Tibial artery (tissue), 4 donors: ENCODE results near the gene TYSND1.

ENCODE experiments used
- DNase-seq, 2 donors: peaks; one replicate each; pipeline ENCODE4 v3.0.0-alpha.2; 2019
- H3K27ac ChIP-seq, 2 donors: fragments of 200-600 bp; sonication (generic) in 1 of 2; 1 replicate in 1 of 2; 2 replicates in 1 of 2; pipeline ENCODE4 v1.5.1; 2018 to 2019; ENCODE audit warnings: mild to moderate bottlenecking in 1 of 2
- H3K27me3 ChIP-seq, 2 donors: fragments of 200-600 bp; sonication (generic) in 1 of 2; one replicate each; pipeline versions ENCODE4 v1.5.1 to v1.6.0; 2016 to 2019
- H3K36me3 ChIP-seq, 3 donors: fragments of 200-600 bp; sonication (generic) in 2 of 3; one replicate each; pipeline ENCODE4 v1.5.1; 2016 to 2019; ENCODE audit warnings: mild to moderate bottlenecking in 2 of 3
- H3K4me1 ChIP-seq, 4 donors: fragments of 200-600 bp; sonication (generic) in 2 of 4; 1 replicate in 3 of 4; 2 replicates in 1 of 4; pipeline ENCODE4 v1.5.1; 2016 to 2019
- H3K4me3 ChIP-seq, 2 donors: fragments of 200-600 bp; sonication (generic) in 1 of 2; 1 replicate in 1 of 2; 2 replicates in 1 of 2; pipeline ENCODE4 v1.5.1; 2018 to 2019; ENCODE audit warnings: mild to moderate bottlenecking in 2 of 2
- H3K9me3 ChIP-seq, 3 donors: fragments of 200-600 bp; sonication (generic) in 1 of 3; one replicate each; pipeline ENCODE4 v1.5.1; 2016 to 2019
- intact Hi-C: fragments of 100-400 bp; cut with DNase I; formaldehyde crosslinking; loops from one replicate; pipeline ENCODE4 v1.15.0; 2023; ENCODE audit warnings: low total_unique reads
- TF ChIP-seq, protein P1 (sequence below), 2 experiments: fragments of 200-600 bp in 1 of 2; fragments of 450-650 bp in 1 of 2; IDR thresholded peaks; one replicate each; pipeline ENCODE4 v1.5.1; 2017 to 2019; ENCODE audit warnings: antibody characterized with exemption in 2 of 2, mild to moderate bottlenecking in 1 of 2, moderate library complexity in 1 of 2

TYSND1 gene

DNA sequence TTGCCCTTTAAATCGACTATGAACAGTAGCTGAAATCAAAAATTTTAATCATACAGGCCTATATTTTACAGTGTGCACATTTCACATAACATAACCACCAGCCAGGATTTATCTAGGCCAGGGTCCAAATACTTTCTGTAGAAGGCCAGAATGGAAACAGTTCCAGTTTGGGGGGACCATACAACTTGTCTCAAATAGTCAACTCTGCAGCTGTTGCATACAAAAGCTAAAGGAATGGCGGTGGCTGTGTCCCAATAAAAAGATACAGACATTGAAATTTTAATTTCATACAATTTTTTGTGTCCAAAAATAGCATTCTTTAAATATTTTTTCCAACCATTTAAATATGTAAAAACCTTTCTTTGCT lies 742 bp upstream of the TYSND1 start:
- no peaks in the 10 kb centered on the region for H3K9me3 ChIP-seq
- H3K27ac ChIP-seq, result peak overlapping the region; percentile 92
- TF ChIP-seq, protein P1, sequence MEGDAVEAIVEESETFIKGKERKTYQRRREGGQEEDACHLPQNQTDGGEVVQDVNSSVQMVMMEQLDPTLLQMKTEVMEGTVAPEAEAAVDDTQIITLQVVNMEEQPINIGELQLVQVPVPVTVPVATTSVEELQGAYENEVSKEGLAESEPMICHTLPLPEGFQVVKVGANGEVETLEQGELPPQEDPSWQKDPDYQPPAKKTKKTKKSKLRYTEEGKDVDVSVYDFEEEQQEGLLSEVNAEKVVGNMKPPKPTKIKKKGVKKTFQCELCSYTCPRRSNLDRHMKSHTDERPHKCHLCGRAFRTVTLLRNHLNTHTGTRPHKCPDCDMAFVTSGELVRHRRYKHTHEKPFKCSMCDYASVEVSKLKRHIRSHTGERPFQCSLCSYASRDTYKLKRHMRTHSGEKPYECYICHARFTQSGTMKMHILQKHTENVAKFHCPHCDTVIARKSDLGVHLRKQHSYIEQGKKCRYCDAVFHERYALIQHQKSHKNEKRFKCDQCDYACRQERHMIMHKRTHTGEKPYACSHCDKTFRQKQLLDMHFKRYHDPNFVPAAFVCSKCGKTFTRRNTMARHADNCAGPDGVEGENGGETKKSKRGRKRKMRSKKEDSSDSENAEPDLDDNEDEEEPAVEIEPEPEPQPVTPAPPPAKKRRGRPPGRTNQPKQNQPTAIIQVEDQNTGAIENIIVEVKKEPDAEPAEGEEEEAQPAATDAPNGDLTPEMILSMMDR (IDR thresholded peaks at IDR 0.05), result no peak
- peaks cover 11 to 38% (median 21%) of the 10 kb centered on the region in 3 donors for H3K36me3 ChIP-seq
- H3K27me3 ChIP-seq, result no peaks in the 10 kb centered on the region
- H3K4me3 ChIP-seq, result peak overlapping the region in 1 of 2 donors; percentile 81
- intact Hi-C loops, result no loop called here
- DNase-seq, result no peak
- peaks cover 0 to 33% (median 21%) of the 10 kb centered on the region in 4 donors for H3K4me1 ChIP-seq

DNA sequence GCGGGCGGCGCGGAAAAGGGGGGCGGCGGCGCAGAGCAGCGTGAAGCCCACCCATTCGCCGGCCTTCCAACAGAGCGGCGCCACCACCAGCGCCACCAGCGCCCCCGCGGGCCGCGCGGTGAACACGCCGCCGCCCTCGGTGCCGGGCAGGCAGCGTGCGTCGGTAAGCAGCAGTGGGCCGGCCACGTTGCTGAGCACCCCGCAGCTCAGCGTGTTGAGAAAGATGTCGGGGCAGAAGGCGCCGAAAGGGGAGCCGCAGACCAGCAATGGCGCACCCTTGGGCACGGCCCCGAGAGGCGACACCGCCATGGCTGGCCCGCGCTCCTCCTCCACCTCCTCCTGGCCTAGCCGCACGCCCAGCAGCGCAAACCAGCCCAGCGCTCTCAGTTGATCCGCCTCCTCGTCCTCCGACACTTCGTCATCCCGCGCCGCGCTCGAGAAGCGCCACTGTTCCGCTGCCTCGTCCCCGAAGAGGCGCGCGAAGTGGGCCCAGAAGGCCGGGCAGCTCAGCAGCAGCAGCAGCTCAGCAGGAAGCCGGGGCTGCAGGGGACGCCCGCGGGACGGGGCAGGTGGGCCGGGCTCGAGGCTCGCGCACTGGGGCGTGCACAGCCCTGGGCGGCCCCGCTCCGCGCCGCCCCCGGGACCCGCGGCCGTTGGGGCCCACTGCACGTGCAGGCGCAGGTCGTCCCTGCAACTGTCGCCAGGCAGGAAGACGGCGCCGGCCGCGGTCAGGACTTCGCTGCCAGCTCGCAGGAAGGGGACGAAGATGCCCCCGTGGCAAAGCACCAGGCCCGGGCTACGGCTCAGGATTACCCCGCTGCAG lies 623 bp downstream of the TYSND1 start:
- H3K36me3 ChIP-seq, result peaks cover 0 to 26% (median 11%) of the 10 kb centered on the region in 3 donors
- peak overlapping the region; percentile 75 to 81 for H3K4me3 ChIP-seq
- TF ChIP-seq, protein P1 (IDR thresholded peaks at IDR 0.05), result peak; percentile 55 to 64
- intact Hi-C loops, result no loop called here
- H3K9me3 ChIP-seq, result no peaks in the 10 kb centered on the region
- H3K4me1 ChIP-seq, result peaks cover 0 to 33% (median 21%) of the 10 kb centered on the region in 4 donors
- H3K27me3 ChIP-seq, result no peaks in the 10 kb centered on the region
- DNase-seq, result peak; percentile 55 to 82
- peak overlapping the region; percentile 92 for H3K27ac ChIP-seq

DNA sequence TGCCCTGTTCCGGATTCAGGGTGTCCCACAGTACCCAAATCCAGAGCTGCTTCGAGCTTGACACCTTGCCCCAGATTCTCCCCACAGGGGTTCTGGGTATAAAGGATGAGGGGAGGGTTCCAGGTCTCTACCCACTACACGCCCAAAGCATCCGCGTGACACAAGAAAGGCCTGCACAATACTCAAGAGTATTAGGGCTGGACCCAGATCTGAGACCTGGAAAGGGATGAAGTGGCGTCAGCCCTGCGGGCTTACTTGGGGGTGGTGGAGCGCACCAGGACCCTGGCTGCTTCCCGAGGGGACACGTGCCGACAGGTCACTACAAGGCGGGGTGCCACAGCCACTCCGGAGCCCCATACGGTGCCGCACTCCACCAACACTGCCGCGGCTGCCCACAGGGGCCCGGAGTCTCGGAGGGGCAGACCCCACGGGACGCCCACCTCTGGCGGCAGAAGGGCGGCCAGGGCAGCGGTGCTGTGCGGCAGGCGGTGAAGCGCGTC lies 1.3 kb downstream of the TYSND1 start:
- Histone ChIP-seq H3K36me3 (peaks cover 0 to 21% (median 11%) of the 10 kb centered on the region in 3 donors), H3K4me3 (peak overlapping the region; percentile 75 to 81), H3K27ac (peak overlapping the region; percentile 92), H3K4me1 (peaks cover 0 to 33% (median 21%) of the 10 kb centered on the region in 4 donors), H3K27me3 (no peaks in the 10 kb centered on the region), H3K9me3 (no peaks in the 10 kb centered on the region)
- no peak for DNase-seq
- intact Hi-C loops, result no loop called here
- TF ChIP-seq, protein P1 (IDR thresholded peaks at IDR 0.05), result no peak

DNA sequence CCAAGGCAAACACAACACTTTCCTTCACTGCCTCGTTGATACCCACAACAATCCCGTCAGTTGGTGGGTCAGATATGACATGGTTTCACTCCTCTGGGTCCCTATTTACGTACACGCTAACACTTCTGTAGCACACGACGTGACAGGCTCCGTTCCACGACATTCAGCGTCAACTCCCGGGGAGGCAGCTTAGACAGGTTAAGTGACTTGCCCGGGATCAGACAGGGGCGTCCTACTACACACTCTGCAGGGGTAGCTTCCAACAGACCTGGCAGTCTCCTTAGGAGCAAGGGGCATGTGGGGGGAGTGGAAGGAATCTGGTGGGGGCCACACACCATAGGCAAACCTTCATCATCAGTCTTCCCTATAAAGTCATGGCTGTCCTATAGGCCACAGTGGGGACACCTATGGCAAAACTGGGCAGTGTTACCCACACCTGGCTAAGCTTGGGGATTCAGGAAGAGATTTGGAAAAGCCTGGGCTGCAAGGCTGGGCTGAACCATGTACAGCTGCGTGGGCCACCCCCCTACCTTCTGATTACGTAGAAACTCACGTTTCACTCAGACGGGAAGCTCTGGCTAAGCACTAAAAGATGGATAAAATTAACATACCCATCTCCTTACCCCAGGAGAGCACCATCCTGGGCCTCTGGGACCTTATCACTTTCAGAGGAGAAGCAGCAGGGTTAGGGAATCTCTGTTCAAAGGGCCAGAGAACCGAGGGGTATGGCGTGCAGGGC lies 2.0 kb downstream of the TYSND1 start:
- peaks cover 0 to 33% (median 21%) of the 10 kb centered on the region in 4 donors for H3K4me1 ChIP-seq
- H3K27ac ChIP-seq, result peak overlapping the region; percentile 92
- TF ChIP-seq, protein P1 (IDR thresholded peaks at IDR 0.05), result no peak
- H3K4me3 ChIP-seq, result peak overlapping the region in 1 of 2 donors; percentile 81
- no peak for DNase-seq
- peaks cover 5 to 22% (median 13%) of the 10 kb centered on the region in 3 donors for H3K36me3 ChIP-seq
- no peaks in the 10 kb centered on the region for H3K9me3 ChIP-seq
- no peaks in the 10 kb centered on the region for H3K27me3 ChIP-seq
- intact Hi-C loops, result no loop called here

DNA sequence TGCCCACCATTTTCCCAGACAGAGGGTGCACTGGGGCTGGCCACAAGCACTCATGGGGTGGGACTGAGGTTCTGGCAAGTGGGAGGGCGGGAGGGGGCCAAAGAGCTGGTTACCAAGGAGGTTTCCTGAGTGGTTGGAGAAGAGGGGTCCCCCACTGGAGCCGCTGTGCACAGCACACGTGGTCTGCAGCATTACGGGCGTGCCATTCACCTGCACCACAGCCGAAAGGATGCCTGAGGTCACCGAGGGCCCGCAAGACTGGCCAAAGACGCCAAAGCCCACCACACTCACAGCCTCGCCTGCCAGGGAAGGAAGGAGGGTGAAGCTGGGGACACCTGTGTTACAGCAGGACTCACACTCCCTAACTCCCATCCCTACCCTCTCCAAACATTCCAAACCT lies 3.9 kb downstream of the TYSND1 start:
- no peak for DNase-seq
- peaks cover 0 to 31% (median 20%) of the 10 kb centered on the region in 4 donors for H3K4me1 ChIP-seq
- intact Hi-C loops, result no loop called here
- H3K4me3 ChIP-seq, result no peak overlapping the region
- H3K27me3 ChIP-seq, result no peaks in the 10 kb centered on the region
- no peaks in the 10 kb centered on the region for H3K9me3 ChIP-seq
- H3K36me3 ChIP-seq, result peaks cover 7 to 16% (median 9%) of the 10 kb centered on the region in 3 donors
- TF ChIP-seq, protein P1 (IDR thresholded peaks at IDR 0.05), result no peak
- H3K27ac ChIP-seq, result no peak overlapping the region
